SK-N-SH (cell line): ENCODE results near the gene PDE11A. TPM values are rescaled to one million over a fixed set of nuclear protein-coding genes. Genes with fewer than 3 reads are reported as not detected.

Source experiments
- CTCF ChIA-PET: fragments of 300-600, 350-600 bp; formaldehyde crosslinking; extraction: SDS; loops from one replicate; lab custom pipeline; 2021; lab: Yijun Ruan, JAX
- POLR2A ChIA-PET: fragments of 350-600 bp; sonication (Branson Sonifier 250); formaldehyde crosslinking; extraction: SDS; loops from one replicate; lab custom pipeline; 2020; ENCODE audit warnings: antibody characterized with exemption, inconsistent platforms; lab: Yijun Ruan, JAX
- DNase-seq: peaks from one replicate; pipeline ENCODE4 v3.0.0; 2012
- H2AFZ ChIP-seq: fragments of 200-600 bp; sonication (generic); 2 replicates; pipeline ENCODE4 v1.8.1; 2016; ENCODE audit warnings: antibody characterized with exemption, mild to moderate bottlenecking, low read depth
- H3F3A ChIP-seq: fragments of 200-600 bp; sonication (generic); replicated peaks from 2 replicates; pipeline ENCODE3; 2016; ENCODE audit warnings: antibody characterized with exemption, mild to moderate bottlenecking; ENCODE audit not compliant: insufficient read depth
- H3K27ac ChIP-seq, 2 experiments: fragments of 200-500 bp in 1 of 2; fragments of 200-600 bp in 1 of 2; sonication (Bioruptor generic) in 1 of 2; sonication (generic), shearing (Covaris generic) in 1 of 2; 2 replicates each; pipeline versions ENCODE4 v1.5.1 to v1.6.1; 2014 to 2016; ENCODE audit warnings: low read depth in 2 of 2, inconsistent platforms in 1 of 2, low read length in 1 of 2, mild to moderate bottlenecking in 1 of 2, mixed read lengths in 1 of 2
- H3K27me3 ChIP-seq: fragments of 200-600 bp; sonication (generic), shearing (Covaris generic); 2 replicates; pipeline ENCODE4 v1.6.1; 2016; ENCODE audit warnings: mixed run types; ENCODE audit not compliant: insufficient read depth
- H3K36me3 ChIP-seq, 2 experiments: fragments of 200-500 bp in 1 of 2; fragments of 200-600 bp in 1 of 2; sonication (Bioruptor generic) in 1 of 2; sonication (generic) in 1 of 2; replicated peaks in 1 of 2; 2 replicates each; pipeline versions ENCODE3 to v1.5.1; 2014 to 2016; ENCODE audit warnings: low read length in 1 of 2, mild to moderate bottlenecking in 1 of 2; ENCODE audit not compliant: insufficient read depth in 2 of 2, control insufficient read depth in 1 of 2
- H3K4me1 ChIP-seq, 2 experiments: fragments of 200-500 bp in 1 of 2; fragments of 200-600 bp in 1 of 2; sonication (Bioruptor generic) in 1 of 2; sonication (generic), shearing (Covaris generic) in 1 of 2; 2 replicates each; pipeline versions ENCODE4 v1.5.1 to v1.6.1; 2014 to 2016; ENCODE audit warnings: low read depth in 1 of 2, low read length in 1 of 2, mixed run types in 1 of 2; ENCODE audit not compliant: insufficient read depth in 2 of 2, control insufficient read depth in 1 of 2
- H3K4me2 ChIP-seq: fragments of 200-600 bp; sonication (generic), shearing (Covaris generic); 2 replicates; pipeline ENCODE4 v1.6.1; 2017; ENCODE audit warnings: mixed run types
- H3K4me3 ChIP-seq, 2 experiments: fragments of 200-500 bp in 1 of 2; fragments of 200-600 bp in 1 of 2; sonication (Bioruptor generic) in 1 of 2; sonication (generic), shearing (Covaris generic) in 1 of 2; 2 replicates each; pipeline versions ENCODE4 v1.5.1 to v1.8.1; 2014 to 2016; ENCODE audit warnings: low read depth in 2 of 2, inconsistent platforms in 1 of 2, low read length in 1 of 2, mild to moderate bottlenecking in 1 of 2, mixed read lengths in 1 of 2, moderate library complexity in 1 of 2
- H3K79me2 ChIP-seq: fragments of 200-600 bp; sonication (generic); 2 replicates; pipeline ENCODE4 v1.8.1; 2017; ENCODE audit warnings: mild to moderate bottlenecking; ENCODE audit not compliant: insufficient read depth
- H3K9ac ChIP-seq: fragments of 200-600 bp; sonication (generic); 2 replicates; pipeline ENCODE4 v1.6.1; 2017; ENCODE audit warnings: mixed run types
- H3K9me2 ChIP-seq: fragments of 200-600 bp; sonication (generic); 2 replicates; pipeline ENCODE4 v1.6.1; 2017; ENCODE audit warnings: mixed run types
- H3K9me3 ChIP-seq: fragments of 200-600 bp; sonication (generic); 2 replicates; pipeline ENCODE4 v1.6.1; 2017; ENCODE audit warnings: mixed run types, mild to moderate bottlenecking, moderate library complexity
- H4K20me1 ChIP-seq: fragments of 200-600 bp; sonication (generic); 2 replicates; pipeline ENCODE4 v1.6.1; 2017; ENCODE audit warnings: mild to moderate bottlenecking, mixed run types; ENCODE audit not compliant: insufficient read depth
- ELF1 ChIP-seq: IDR thresholded peaks from 2 replicates; pipeline ENCODE4 v1.4.0; 2012
- EP300 ChIP-seq, 2 experiments: IDR thresholded peaks; 2 replicates each; pipeline versions ENCODE4 v1.4.0 to v1.6.1; 2012; ENCODE audit warnings: borderline replicate concordance in 1 of 2, low read depth in 1 of 2, low read length in 1 of 2
- EZH2phosphoT487 ChIP-seq: fragments of 200-600 bp; sonication (generic); IDR thresholded peaks from 2 replicates; pipeline ENCODE4 v1.6.1; 2017; ENCODE audit warnings: low read depth, mixed run types, mild to moderate bottlenecking, antibody characterized with exemption, moderate library complexity, borderline replicate concordance
- FOSL2 ChIP-seq: IDR thresholded peaks from 2 replicates; pipeline ENCODE4 v1.4.0; 2012; ENCODE audit warnings: low read depth, mild to moderate bottlenecking, moderate library complexity, borderline replicate concordance
- FOXJ3 ChIP-seq: sonication (generic); formaldehyde crosslinking; IDR thresholded peaks from 2 replicates; pipeline ENCODE4 v1.5.1; 2020; ENCODE audit warnings: mild to moderate bottlenecking, missing genetic modification reagents
- FOXM1 ChIP-seq: IDR thresholded peaks from 2 replicates; pipeline ENCODE4 v1.4.0; 2012; ENCODE audit warnings: low read depth, mild to moderate bottlenecking
- GATA2 ChIP-seq: sonication (generic); formaldehyde crosslinking; IDR thresholded peaks from 2 replicates; pipeline ENCODE4 v1.5.0; 2020; ENCODE audit warnings: mild to moderate bottlenecking, missing genetic modification reagents
- JUND ChIP-seq: IDR thresholded peaks from 2 replicates; pipeline ENCODE4 v1.4.0; 2012
- MEF2A ChIP-seq: IDR thresholded peaks from 2 replicates; pipeline ENCODE4 v1.4.0; 2012; ENCODE audit warnings: low read depth, borderline replicate concordance
- NRF1 ChIP-seq: IDR thresholded peaks from 2 replicates; pipeline ENCODE4 v1.6.1; 2012; ENCODE audit warnings: low read depth, mild to moderate bottlenecking, low read length
- RAD21 ChIP-seq: IDR thresholded peaks from 2 replicates; pipeline ENCODE4 v1.6.1; 2012; ENCODE audit warnings: mild to moderate bottlenecking, low read length
- RFX5 ChIP-seq: IDR thresholded peaks from 2 replicates; pipeline ENCODE4 v1.6.1; 2012; ENCODE audit warnings: mild to moderate bottlenecking, improper control_type of control experiment, low read length
- RXRA ChIP-seq: IDR thresholded peaks from 2 replicates; pipeline ENCODE4 v1.4.0; 2012; ENCODE audit warnings: low read depth, mild to moderate bottlenecking, borderline replicate concordance
- SMC3 ChIP-seq: IDR thresholded peaks from 2 replicates; pipeline ENCODE4 v1.6.1; 2012; ENCODE audit warnings: low read depth, low read length, improper control_type of control experiment
- TAF1 ChIP-seq: IDR thresholded peaks from 2 replicates; pipeline ENCODE4 v1.6.1; 2012; ENCODE audit warnings: low read depth, mild to moderate bottlenecking, low read length, moderate library complexity, borderline replicate concordance
- TCF12 ChIP-seq: IDR thresholded peaks from 2 replicates; pipeline ENCODE4 v1.4.0; 2012
- TEAD4 ChIP-seq: IDR thresholded peaks from 2 replicates; pipeline ENCODE4 v1.4.0; 2012; ENCODE audit warnings: mild to moderate bottlenecking, borderline replicate concordance; ENCODE audit not compliant: insufficient read depth
- WGBS: methylation state at CpG from one replicate; pipeline ENCODE4 v1.1.6; 2017; ENCODE audit warnings: low lambda C conversion rate; 5-methylcytosine and 5-hydroxymethylcytosine counted together
- polyA plus RNA-seq, 3 experiments: library from polyadenylated mRNA; depleted of rRNA; stranded (reverse); fragments of >200 nt; gene quantifications; 2 replicates each; pipeline ENCODE4 v1.2.3, GENCODE V29; 2012
- TF ChIP-seq, protein P1 (sequence below): IDR thresholded peaks from 2 replicates; pipeline ENCODE4; 2012
- TF ChIP-seq, protein P2 (sequence below): IDR thresholded peaks from 2 replicates; pipeline ENCODE4 v1.6.1; 2012; ENCODE audit warnings: mild to moderate bottlenecking, low read depth, low read length, moderate library complexity
- TF ChIP-seq, protein P3 (sequence below): fragments of 200-600 bp; sonication (generic); IDR thresholded peaks from 2 replicates; pipeline ENCODE4 v1.6.1; 2017; ENCODE audit warnings: antibody characterized with exemption, mild to moderate bottlenecking, moderate library complexity
- TF ChIP-seq, protein P4 (sequence below): fragments of 150-350 bp; IDR thresholded peaks from 2 replicates; pipeline ENCODE4 v1.6.1; 2017; ENCODE audit warnings: antibody characterized with exemption, low read length, low read depth, borderline replicate concordance

The PDE11A gene
- polyA plus RNA-seq, 1 of the 3 experiments (the other 2 are of a cell fraction): 0.10 TPM

DNA sequence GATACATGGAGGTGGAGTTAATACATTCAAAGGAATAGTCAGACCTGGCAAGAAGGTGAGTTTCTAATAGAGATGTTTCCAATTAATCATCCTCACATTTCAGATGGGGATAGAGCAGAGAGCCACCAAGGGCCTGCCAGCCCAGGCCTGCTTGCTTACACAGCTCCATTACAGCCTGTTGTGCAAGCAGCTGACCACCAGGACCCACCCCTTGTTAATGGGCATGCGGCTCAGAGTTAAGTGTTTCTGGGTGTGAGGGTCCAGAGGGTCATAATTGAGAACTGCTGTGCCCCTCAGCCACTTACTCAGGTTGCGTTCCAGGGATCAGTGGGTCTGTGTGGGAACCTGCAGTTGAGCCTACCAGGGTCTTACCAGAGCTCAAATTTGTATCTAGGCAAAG is 480.2 kb downstream of the PDE11A start:
- ChIA-PET CTCF (interaction anchor here (5.5 kb wide), 1 partner anchor 11 kb away, joined by 28 read pairs; no protein-coding TSS in a partner anchor), POLR2A (no interaction called here)
- Histone ChIP-seq H3K79me2 (no peaks in the 10 kb centered on the region), H3K9me2 (no peaks in the 10 kb centered on the region), H3K4me2 (no peak overlapping the region), H3F3A (no peaks in the 10 kb centered on the region), H3K27ac (no peak overlapping the region), H3K4me1 (peaks cover 0 to 3% of the 10 kb centered on the region in 2 experiments; a peak in 1 of 4 replicates), H3K4me3 (no peak overlapping the region), H3K36me3 (no peaks in the 10 kb centered on the region), H3K9me3 (no peaks in the 10 kb centered on the region), H3K9ac (no peak overlapping the region), H3K27me3 (no peaks in the 10 kb centered on the region), H4K20me1 (no peaks in the 10 kb centered on the region), H2AFZ (no peak overlapping the region)
- no peak for DNase-seq
- TF ChIP-seq RFX5: no peak
- no peak for TF ChIP-seq RAD21
- TF ChIP-seq TAF1: no peak
- no peak for TF ChIP-seq ELF1
- no peak for TF ChIP-seq TCF12
- no peak for TF ChIP-seq SMC3
- no peak for TF ChIP-seq FOXJ3 (CRISPR knock-in tag)
- no peak for TF ChIP-seq FOXM1
- TF ChIP-seq TEAD4: no peak
- TF ChIP-seq NRF1: no peak
- no peak for TF ChIP-seq EP300 (IDR thresholded peaks at IDR 0.05; ENCODE audit: borderline replicate concordance in 1 of 2, low read depth in 1 of 2, low read length in 1 of 2)
- 39% methylated on average over 2 of the region's 2 CpGs for WGBS

DNA sequence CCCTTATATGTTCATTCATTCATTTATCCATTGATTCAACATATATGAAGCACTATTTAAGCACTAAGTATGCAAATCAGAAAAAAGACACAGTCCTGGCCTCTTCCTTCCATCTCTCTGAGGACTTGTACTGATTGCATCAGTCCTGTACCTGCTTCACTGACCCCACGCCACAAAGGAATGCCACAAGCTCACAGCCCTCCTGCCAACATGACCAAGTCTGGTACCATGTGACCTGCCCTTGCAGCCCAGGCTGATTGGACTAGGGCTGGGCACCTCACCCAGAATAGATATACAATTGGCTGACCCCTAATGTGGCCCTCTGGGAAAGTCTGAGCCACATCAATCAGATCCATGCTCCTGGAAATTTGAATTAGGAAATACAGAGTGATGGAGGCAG is 483.4 kb downstream of the PDE11A start:
- ChIA-PET POLR2A (no interaction called here), CTCF (interaction anchor here (0.7 to 1.4 kb wide), 4 partner anchors 9 to 55 kb away, joined by 3 to 4 read pairs (median 3); no protein-coding TSS in a partner anchor)
- Histone ChIP-seq H3K9ac (no peak overlapping the region), H3K9me3 (no peaks in the 10 kb centered on the region), H3K27ac (no peak overlapping the region), H3K4me1 (peaks cover 0 to 10% of the 10 kb centered on the region in 2 experiments; a peak in 1 of 4 replicates), H4K20me1 (no peaks in the 10 kb centered on the region), H3K79me2 (no peaks in the 10 kb centered on the region), H3K4me3 (no peak overlapping the region), H3K36me3 (no peaks in the 10 kb centered on the region), H3F3A (no peaks in the 10 kb centered on the region), H3K4me2 (no peak overlapping the region), H2AFZ (no peak overlapping the region), H3K9me2 (no peaks in the 10 kb centered on the region), H3K27me3 (no peaks in the 10 kb centered on the region)
- DNase-seq: no peak
- WGBS: 30% methylated on average over 1 of the region's 1 CpG
- TF ChIP-seq ELF1: no peak
- TF ChIP-seq FOSL2: no peak
- TF ChIP-seq, protein P1, sequence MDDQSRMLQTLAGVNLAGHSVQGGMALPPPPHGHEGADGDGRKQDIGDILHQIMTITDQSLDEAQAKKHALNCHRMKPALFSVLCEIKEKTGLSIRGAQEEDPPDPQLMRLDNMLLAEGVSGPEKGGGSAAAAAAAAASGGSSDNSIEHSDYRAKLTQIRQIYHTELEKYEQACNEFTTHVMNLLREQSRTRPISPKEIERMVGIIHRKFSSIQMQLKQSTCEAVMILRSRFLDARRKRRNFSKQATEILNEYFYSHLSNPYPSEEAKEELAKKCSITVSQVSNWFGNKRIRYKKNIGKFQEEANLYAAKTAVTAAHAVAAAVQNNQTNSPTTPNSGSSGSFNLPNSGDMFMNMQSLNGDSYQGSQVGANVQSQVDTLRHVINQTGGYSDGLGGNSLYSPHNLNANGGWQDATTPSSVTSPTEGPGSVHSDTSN: no peak
- TF ChIP-seq TEAD4: no peak
- no peak for TF ChIP-seq FOXM1
- TF ChIP-seq, protein P2, sequence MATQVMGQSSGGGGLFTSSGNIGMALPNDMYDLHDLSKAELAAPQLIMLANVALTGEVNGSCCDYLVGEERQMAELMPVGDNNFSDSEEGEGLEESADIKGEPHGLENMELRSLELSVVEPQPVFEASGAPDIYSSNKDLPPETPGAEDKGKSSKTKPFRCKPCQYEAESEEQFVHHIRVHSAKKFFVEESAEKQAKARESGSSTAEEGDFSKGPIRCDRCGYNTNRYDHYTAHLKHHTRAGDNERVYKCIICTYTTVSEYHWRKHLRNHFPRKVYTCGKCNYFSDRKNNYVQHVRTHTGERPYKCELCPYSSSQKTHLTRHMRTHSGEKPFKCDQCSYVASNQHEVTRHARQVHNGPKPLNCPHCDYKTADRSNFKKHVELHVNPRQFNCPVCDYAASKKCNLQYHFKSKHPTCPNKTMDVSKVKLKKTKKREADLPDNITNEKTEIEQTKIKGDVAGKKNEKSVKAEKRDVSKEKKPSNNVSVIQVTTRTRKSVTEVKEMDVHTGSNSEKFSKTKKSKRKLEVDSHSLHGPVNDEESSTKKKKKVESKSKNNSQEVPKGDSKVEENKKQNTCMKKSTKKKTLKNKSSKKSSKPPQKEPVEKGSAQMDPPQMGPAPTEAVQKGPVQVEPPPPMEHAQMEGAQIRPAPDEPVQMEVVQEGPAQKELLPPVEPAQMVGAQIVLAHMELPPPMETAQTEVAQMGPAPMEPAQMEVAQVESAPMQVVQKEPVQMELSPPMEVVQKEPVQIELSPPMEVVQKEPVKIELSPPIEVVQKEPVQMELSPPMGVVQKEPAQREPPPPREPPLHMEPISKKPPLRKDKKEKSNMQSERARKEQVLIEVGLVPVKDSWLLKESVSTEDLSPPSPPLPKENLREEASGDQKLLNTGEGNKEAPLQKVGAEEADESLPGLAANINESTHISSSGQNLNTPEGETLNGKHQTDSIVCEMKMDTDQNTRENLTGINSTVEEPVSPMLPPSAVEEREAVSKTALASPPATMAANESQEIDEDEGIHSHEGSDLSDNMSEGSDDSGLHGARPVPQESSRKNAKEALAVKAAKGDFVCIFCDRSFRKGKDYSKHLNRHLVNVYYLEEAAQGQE: no peak
- TF ChIP-seq EZH2phosphoT487: no peak
- no peak for TF ChIP-seq EP300 (IDR thresholded peaks at IDR 0.05; ENCODE audit: borderline replicate concordance in 1 of 2, low read depth in 1 of 2, low read length in 1 of 2)
- TF ChIP-seq GATA2: no peak
- no peak for TF ChIP-seq RXRA
- TF ChIP-seq, protein P3, sequence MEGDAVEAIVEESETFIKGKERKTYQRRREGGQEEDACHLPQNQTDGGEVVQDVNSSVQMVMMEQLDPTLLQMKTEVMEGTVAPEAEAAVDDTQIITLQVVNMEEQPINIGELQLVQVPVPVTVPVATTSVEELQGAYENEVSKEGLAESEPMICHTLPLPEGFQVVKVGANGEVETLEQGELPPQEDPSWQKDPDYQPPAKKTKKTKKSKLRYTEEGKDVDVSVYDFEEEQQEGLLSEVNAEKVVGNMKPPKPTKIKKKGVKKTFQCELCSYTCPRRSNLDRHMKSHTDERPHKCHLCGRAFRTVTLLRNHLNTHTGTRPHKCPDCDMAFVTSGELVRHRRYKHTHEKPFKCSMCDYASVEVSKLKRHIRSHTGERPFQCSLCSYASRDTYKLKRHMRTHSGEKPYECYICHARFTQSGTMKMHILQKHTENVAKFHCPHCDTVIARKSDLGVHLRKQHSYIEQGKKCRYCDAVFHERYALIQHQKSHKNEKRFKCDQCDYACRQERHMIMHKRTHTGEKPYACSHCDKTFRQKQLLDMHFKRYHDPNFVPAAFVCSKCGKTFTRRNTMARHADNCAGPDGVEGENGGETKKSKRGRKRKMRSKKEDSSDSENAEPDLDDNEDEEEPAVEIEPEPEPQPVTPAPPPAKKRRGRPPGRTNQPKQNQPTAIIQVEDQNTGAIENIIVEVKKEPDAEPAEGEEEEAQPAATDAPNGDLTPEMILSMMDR: no peak
- TF ChIP-seq JUND: no peak
- TF ChIP-seq TCF12: no peak
- TF ChIP-seq RAD21: no peak
- TF ChIP-seq, protein P4, sequence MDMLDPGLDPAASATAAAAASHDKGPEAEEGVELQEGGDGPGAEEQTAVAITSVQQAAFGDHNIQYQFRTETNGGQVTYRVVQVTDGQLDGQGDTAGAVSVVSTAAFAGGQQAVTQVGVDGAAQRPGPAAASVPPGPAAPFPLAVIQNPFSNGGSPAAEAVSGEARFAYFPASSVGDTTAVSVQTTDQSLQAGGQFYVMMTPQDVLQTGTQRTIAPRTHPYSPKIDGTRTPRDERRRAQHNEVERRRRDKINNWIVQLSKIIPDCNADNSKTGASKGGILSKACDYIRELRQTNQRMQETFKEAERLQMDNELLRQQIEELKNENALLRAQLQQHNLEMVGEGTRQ: no peak
- TF ChIP-seq MEF2A: no peak
